GM19438 (cell line): ENCODE data around the gene VEPH1.

ENCODE experiments used
- ATAC-seq: cut with Tn5 transposase; IDR thresholded peaks from one replicate; pipeline ENCODE4 v1.9.1; 2021; ENCODE audit warnings: low read depth; ENCODE audit not compliant: unreplicated experiment

VEPH1 gene

GRCh38 chr3:157438194-157438730 lies 65.0 kb downstream of the VEPH1 start:
- no peak for ATAC-seq

- ATAC-seq, result no peak
These were observed 66.5 kb downstream of the VEPH1 start, which contains the start of gene PTX3 for GRCh38 chr3:157436583-157437291. TSS of gene PTX3 (plus strand) at chr3:157436850. CDS start at chr3:157436934, 84 bp downstream.

GRCh38 chr3:157429708-157430107 lies 73.5 kb downstream of the VEPH1 start:
- ATAC-seq, result no peak

GRCh38 chr3:157428853-157429252 lies 74.4 kb downstream of the VEPH1 start:
- ATAC-seq, result no peak

- ATAC-seq, result no peak
These were observed 75.3 kb downstream of the VEPH1 start for GRCh38 chr3:157427901-157428300.

GRCh38 chr3:157423337-157423736 lies 79.9 kb downstream of the VEPH1 start:
- ATAC-seq, result no peak

- ATAC-seq, result no peak
These were observed 82.5 kb downstream of the VEPH1 start for GRCh38 chr3:157420606-157421130.

- ATAC-seq, result no peak
These were observed 85.1 kb downstream of the VEPH1 start for GRCh38 chr3:157418104-157418503.

GRCh38 chr3:157417247-157417646 lies 86.0 kb downstream of the VEPH1 start:
- ATAC-seq, result no peak

GRCh38 chr3:157416347-157417087 lies 86.7 kb downstream of the VEPH1 start:
- no peak for ATAC-seq

- ATAC-seq, result no peak
These were observed 88.4 kb downstream of the VEPH1 start for GRCh38 chr3:157414861-157415260.

GRCh38 chr3:157412323-157412855 lies 90.8 kb downstream of the VEPH1 start:
- no peak for ATAC-seq

GRCh38 chr3:157410945-157411344 lies 92.3 kb downstream of the VEPH1 start:
- ATAC-seq, result no peak

- ATAC-seq, result no peak
These were observed 93.7 kb downstream of the VEPH1 start for GRCh38 chr3:157409516-157409915.

- no peak for ATAC-seq
These were observed 94.6 kb downstream of the VEPH1 start for GRCh38 chr3:157408499-157409149.

GRCh38 chr3:157407769-157408168 lies 95.4 kb downstream of the VEPH1 start:
- ATAC-seq, result no peak

GRCh38 chr3:157406394-157406793 lies 96.8 kb downstream of the VEPH1 start:
- no peak for ATAC-seq

- ATAC-seq, result no peak
These were observed 97.8 kb downstream of the VEPH1 start for GRCh38 chr3:157405457-157405856.

- ATAC-seq, result no peak
These were observed 98.8 kb downstream of the VEPH1 start for GRCh38 chr3:157404381-157404780.

GRCh38 chr3:157398598-157398997 lies 104.6 kb downstream of the VEPH1 start:
- ATAC-seq, result no peak

- ATAC-seq, result no peak
These were observed 108.8 kb downstream of the VEPH1 start for GRCh38 chr3:157394411-157394810.
